ENCODE data around the gene TRIM14. TPM values are rescaled to one million over a fixed set of nuclear protein-coding genes. Genes with fewer than 3 reads are reported as not detected.
"Not testable (repeated sequence)": the region's sequence is repeated elsewhere in the genome, so short reads cannot be mapped to it uniquely, and the experiment has no call there.

The TRIM14 gene
- total RNA-seq, 2 donors from 2014 or later, result 4.9 to 11.8 TPM

DNA sequence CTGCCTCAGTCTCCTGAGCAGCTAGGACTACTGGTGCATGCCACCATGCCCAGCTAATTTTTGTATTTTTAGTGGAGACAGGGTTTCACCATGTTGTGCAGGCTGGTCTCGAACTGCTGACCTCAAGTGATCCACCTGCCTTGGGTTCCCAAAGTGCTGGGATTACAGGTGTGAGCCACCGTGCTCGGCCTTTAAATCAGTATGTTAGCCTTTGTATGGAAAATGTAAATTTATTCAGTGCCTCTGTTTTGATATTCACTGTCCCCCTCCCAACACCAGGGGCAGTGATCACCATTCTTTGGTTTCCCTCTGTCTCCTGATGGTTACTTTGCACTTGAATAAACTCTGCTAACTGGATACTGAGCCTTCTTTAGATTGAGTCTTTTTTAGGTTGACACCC, 28.3 kb downstream of the TRIM14 start:
- intact Hi-C loops (cut with DNase I); DNase-seq (ENCODE audit: low spot score): not testable (repeated sequence)

GRCh38 chr9:98087420-98088354, 31.3 kb downstream of the TRIM14 start:
- peak; percentile 85 for DNase-seq (ENCODE audit: low spot score)
- intact Hi-C loops (cut with DNase I), result no loop called here

- intact Hi-C loops (cut with DNase I), result no loop called here
- no peak for DNase-seq (ENCODE audit: low spot score)
Observed at GRCh38 chr9:98086461-98086860, 32.6 kb downstream of the TRIM14 start.

DNA sequence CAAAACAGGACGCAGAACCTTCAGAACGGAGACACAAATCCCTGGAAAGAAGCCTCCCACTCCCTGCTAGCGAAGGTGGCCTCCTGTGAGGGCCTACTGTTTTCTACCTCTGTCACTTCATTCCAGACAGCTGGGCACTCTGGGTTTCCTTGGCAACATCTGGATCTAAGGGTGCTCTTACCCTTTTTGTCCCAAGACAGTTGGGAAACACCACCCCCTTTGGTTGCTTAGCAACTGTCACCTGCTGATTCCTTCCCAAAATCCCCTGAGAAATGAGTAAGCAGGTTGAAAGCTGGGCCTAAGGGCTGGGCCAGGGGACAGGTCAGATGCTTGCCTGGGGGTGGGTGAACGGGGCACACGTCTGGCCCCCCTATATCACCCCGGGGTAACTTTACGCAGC, 33.1 kb downstream of the TRIM14 start:
- intact Hi-C loops (cut with DNase I), result no loop called here
- no peak for DNase-seq (ENCODE audit: low spot score)

DNA sequence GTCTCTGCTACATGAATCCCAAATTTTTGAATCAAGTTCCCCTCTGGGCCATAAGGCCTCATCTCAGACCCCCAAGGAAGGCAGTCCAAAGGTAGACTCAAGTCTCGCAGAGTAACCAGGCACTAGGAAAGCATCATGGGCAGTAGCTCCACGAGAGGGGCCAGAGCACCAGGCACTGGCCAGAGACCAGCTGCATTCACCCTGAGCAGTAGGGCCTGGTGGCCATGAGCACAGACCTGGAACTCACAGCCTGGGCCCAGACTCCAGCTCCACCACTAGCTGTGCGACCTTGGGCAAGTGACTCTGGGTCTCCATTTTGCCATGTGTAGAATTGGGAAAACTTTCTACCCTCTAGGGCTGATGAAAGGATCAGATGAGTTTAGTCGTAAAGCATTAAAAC, 34.0 kb downstream of the TRIM14 start:
- intact Hi-C loops (cut with DNase I), result no loop called here

DNA sequence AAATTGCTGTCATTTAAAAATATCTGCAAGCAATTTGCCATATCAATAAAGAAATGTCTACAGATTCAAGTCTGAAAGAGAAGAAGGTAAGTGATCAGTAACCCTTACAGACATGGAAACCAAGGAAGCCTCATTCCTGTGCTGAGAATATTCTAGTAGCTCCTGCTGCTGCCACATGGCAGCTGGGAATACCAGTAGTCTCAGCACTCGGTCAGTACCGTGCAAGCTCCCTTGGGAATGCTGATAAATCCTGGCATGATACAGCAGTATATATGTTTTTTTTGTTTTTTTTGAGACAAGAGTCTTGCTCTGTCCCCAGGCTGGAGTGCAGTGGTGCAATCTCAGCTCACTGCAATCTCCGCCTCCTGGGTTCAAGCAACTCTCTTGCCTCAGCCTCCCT, 34.6 kb downstream of the TRIM14 start:
- DNase-seq (ENCODE audit: low spot score), result no peak
- intact Hi-C loops (cut with DNase I), result no loop called here

More for the DNA sequence above, 34.0 kb downstream of the TRIM14 start:
- DNase-seq (ENCODE audit: low spot score), result no peak

DNA sequence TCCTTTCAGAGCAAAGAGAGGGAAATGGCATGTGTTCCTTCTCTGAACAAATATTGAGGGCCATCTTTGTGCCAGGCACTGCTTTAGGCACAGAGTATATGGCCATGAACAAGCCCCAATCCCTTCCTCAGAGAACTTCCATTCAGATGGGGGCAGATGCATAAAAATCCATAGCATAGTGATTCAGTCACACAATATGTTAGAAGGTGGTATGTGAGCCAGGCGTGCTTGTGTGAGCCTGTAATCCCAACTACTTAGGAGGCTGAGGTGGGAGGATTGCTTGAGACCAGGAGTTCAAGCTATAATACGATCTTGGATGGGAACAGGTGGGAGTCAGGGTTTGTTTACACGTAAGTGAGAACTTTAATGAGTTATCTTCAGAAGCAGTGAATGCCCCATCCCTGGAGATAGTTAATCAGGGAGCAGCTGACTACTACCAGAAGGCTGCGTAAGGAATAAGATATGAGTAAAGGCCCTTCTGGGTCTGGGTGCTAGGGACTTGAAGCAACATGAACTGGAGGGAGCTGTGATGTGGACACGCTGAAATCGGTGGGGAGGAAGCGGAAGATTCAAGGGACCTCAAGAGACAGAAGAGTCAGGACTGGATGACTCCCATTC, 35.3 kb downstream of the TRIM14 start:
- no peak for DNase-seq (ENCODE audit: low spot score)
- intact Hi-C loops (cut with DNase I), result no loop called here

DNA sequence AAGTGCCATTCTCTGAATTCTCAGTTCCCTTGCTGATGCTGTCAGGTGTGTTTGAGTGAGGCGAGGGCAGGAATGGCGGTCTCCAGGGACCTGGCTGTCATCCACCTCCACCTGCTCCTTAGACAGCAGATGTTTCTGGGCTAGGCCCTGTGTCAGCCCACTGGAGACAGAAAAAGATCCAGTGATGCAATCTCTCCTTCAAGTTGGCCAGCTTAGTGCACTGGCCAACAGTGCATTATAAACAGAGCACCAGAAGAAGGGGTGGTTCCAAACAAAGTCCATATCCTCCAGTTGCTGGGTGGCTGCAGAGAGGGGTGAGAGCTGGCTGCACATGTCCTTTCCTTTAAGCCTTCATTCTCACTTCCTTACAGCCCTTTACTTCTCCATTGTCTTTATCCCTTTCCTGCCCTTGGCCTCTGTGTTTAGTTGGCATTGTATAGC, 35.9 kb downstream of the TRIM14 start:
- DNase-seq (ENCODE audit: low spot score), result no peak
- intact Hi-C loops (cut with DNase I), result no loop called here

DNA sequence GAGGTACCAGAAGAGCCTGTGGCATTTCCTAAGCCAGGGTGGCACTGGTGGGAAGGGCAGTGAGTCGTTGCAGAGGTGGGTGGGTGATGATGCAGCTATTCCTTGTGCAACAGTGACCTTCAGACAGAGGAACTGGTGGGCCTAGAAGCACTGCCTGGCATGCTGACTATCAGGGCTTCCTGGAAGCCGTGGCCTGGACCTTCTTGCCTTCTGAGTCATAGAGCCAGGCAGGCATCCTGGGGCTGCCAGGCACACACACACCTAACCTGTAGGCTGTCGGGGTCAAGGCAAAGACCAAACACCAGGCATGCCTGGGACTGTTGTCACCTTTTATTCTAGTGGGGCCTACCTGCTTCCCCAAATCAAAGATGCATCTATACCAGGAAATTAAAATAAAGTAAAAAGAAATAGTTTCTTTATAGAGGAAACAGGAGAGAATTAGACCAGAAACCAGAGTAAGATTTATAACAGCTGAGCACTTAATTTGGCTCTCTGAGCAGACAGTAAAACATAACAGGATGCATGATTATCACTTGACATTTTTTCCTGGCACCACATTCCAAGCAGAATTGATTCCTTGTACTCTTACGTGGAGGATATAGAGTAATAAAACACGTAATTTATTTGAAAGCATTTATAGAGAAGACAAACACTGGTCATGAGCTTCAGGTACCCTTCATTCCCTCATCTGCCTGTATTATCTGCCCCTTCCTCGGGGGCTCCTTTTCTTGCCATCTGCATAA, 37.4 kb downstream of the TRIM14 start:
- DNase-seq (ENCODE audit: low spot score), result no peak
- intact Hi-C loops (cut with DNase I), result no loop called here

DNA sequence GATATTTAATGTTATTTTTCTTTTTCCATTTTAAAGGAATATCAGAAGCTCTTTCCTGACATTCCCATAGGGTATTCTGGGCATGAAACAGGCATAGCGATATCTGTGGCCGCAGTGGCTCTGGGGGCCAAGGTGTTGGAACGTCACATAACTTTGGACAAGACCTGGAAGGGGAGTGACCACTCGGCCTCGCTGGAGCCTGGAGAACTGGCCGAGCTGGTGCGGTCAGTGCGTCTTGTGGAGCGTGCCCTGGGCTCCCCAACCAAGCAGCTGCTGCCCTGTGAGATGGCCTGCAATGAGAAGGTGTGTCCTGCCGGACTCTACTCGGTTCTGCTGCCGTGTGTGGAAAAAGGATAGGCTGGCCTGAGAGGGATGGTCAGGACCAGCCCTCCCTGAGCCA, 38.2 kb downstream of the TRIM14 start:
- intact Hi-C loops (cut with DNase I), result no loop called here
- DNase-seq (ENCODE audit: low spot score), result no peak

- intact Hi-C loops (cut with DNase I), result no loop called here
- DNase-seq (ENCODE audit: low spot score), result no peak
Observed at GRCh38 chr9:98080326-98080725, 38.7 kb downstream of the TRIM14 start.

DNA sequence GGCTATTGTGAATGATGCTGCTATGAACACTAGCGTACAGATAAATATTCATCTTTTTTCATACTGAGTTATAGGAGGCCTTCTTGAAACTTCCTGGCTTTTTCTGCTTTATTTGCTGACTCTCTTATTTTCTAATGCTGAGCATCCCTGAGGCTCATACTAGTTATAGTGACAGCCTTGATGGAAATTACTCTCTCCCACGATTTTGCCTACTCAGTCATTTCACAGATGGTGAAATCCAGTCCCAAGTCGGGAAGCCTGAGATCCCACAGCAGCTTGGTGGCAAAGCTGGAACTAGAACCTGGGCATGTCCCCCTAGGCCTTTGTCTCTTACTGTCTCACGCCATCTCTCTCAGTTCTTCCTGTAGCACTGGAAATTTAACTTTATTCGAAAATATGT, 40.1 kb downstream of the TRIM14 start:
- DNase-seq (ENCODE audit: low spot score), result no peak
- intact Hi-C loops (cut with DNase I), result loop anchor here in 1 of 2 donors (10.0 kb wide), 1 partner anchor 126 kb away; no protein-coding TSS in a partner anchor

DNA sequence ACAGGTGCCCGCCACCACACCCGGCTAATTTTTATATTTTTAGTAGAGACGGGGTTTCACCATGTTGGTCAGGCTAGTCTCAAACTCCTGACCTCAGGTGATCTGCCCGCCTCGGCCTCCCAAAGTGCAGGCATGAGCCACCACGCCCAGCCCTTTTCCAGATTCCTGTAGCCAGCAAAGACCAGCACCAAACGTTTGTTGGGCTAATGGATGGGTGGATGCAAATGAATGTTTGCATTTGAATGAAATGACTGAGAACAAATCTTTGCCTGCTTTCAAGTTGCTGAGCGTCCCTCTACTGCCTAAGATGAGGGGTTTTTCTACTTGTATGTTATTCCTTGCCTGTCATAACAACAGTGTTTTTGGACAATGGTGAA, 42.5 kb downstream of the TRIM14 start:
- intact Hi-C loops (cut with DNase I), result loop anchor here in 1 of 2 donors (10.0 kb wide), 1 partner anchor 128 kb away; no protein-coding TSS in a partner anchor
- not testable (repeated sequence) for DNase-seq (ENCODE audit: low spot score)

GRCh38 chr9:98075332-98075805, 43.7 kb downstream of the TRIM14 start:
- intact Hi-C loops (cut with DNase I), result loop anchor here in 1 of 2 donors (10.0 kb wide), 1 partner anchor 129 kb away; no protein-coding TSS in a partner anchor

GRCh38 chr9:98074115-98074990, 44.7 kb downstream of the TRIM14 start:
- intact Hi-C loops (cut with DNase I), result loop anchor here in 1 of 2 donors (10.0 kb wide), 1 partner anchor 130 kb away; no protein-coding TSS in a partner anchor
- DNase-seq (ENCODE audit: low spot score), result peak; percentile 84

More at GRCh38 chr9:98075332-98075805, 43.7 kb downstream of the TRIM14 start:
- no peak for DNase-seq (ENCODE audit: low spot score)

- intact Hi-C loops (cut with DNase I), result loop anchor here in 1 of 2 donors (10.0 kb wide), 1 partner anchor 133 kb away; no protein-coding TSS in a partner anchor
- no peak for DNase-seq (ENCODE audit: low spot score)
Observed at GRCh38 chr9:98071737-98072136, 47.3 kb downstream of the TRIM14 start.

DNA sequence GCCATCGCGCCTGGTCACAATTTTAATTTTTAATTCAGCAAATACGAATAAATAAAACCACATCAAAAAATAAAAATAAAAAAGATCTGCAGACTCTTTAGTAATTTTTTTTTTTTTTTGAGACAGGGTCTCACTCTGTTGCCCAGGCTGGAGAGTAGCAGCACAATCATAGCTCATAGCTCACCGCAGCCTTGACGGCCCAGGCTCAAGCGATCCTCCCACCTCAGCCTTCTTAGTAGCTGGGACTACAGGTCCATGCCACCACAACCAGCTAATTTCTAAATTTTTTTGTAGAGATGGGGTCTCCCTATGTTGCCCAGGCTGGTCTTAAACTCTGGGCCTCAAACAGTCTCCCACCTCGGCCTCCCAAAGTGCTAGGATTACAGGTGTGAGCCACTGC, 48.3 kb downstream of the TRIM14 start:
- intact Hi-C loops (cut with DNase I), result loop anchor here in 1 of 2 donors (10.0 kb wide), 1 partner anchor 134 kb away; no protein-coding TSS in a partner anchor
- no peak for DNase-seq (ENCODE audit: low spot score)

- no peak for DNase-seq (ENCODE audit: low spot score)
- intact Hi-C loops (cut with DNase I), result loop anchor here in 1 of 2 donors (10.0 kb wide), 1 partner anchor 185 kb away; the partner anchor contains the start of gene TBC1D2
Observed at GRCh38 chr9:98069551-98069950, 49.5 kb downstream of the TRIM14 start.
